ENCODE measurements around the gene GPRC5B. TPM values are rescaled to one million over a fixed set of nuclear protein-coding genes. Genes with fewer than 3 reads are reported as not detected.

GPRC5B gene
- total RNA-seq, 1 donor from 2014 or later = 110 TPM

GRCh38 chr16:19844945-19845641 is 39.6 kb downstream of the GPRC5B start:
- no peak for DNase-seq (ENCODE audit: low read depth in 2 of 2)

- no peak for DNase-seq (ENCODE audit: low read depth in 2 of 2)
Measured at GRCh38 chr16:19843371-19843770, 41.3 kb downstream of the GPRC5B start.

GRCh38 chr16:19842426-19843157 is 42.1 kb downstream of the GPRC5B start:
- DNase-seq (ENCODE audit: low read depth in 2 of 2) = no peak

GRCh38 chr16:19841184-19841583 is 43.5 kb downstream of the GPRC5B start:
- no peak for DNase-seq (ENCODE audit: low read depth in 2 of 2)

- peak in 1 of 2 donors; percentile 28 for DNase-seq (ENCODE audit: low read depth in 2 of 2)
Measured at GRCh38 chr16:19840524-19841110, 44.0 kb downstream of the GPRC5B start.

- DNase-seq (ENCODE audit: low read depth in 2 of 2) = no peak
Measured at GRCh38 chr16:19837984-19838707, 46.5 kb downstream of the GPRC5B start.

GRCh38 chr16:19837331-19837980 is 47.2 kb downstream of the GPRC5B start:
- no peak for DNase-seq (ENCODE audit: low read depth in 2 of 2)

GRCh38 chr16:19835968-19836421 is 48.7 kb downstream of the GPRC5B start:
- DNase-seq (ENCODE audit: low read depth in 2 of 2) = no peak

GRCh38 chr16:19835196-19835595 is 49.5 kb downstream of the GPRC5B start:
- DNase-seq (ENCODE audit: low read depth in 2 of 2) = no peak

- DNase-seq (ENCODE audit: low read depth in 2 of 2) = no peak
Measured at GRCh38 chr16:19833581-19833980, 51.1 kb downstream of the GPRC5B start.

- DNase-seq (ENCODE audit: low read depth in 2 of 2) = peak in 1 of 2 donors; percentile 38
Measured at GRCh38 chr16:19833176-19833575, 51.5 kb downstream of the GPRC5B start.

GRCh38 chr16:19831678-19832077 is 53.0 kb downstream of the GPRC5B start:
- DNase-seq (ENCODE audit: low read depth in 2 of 2) = peak in 1 of 2 donors; percentile 84

GRCh38 chr16:19830902-19831560 is 53.6 kb downstream of the GPRC5B start:
- DNase-seq (ENCODE audit: low read depth in 2 of 2) = peak in 1 of 2 donors; percentile 83

- no peak for DNase-seq (ENCODE audit: low read depth in 2 of 2)
Measured at GRCh38 chr16:19829844-19830692, 54.6 kb downstream of the GPRC5B start.

GRCh38 chr16:19824216-19824615 is 60.4 kb downstream of the GPRC5B start:
- DNase-seq (ENCODE audit: low read depth in 2 of 2) = no peak

- no peak for DNase-seq (ENCODE audit: low read depth in 2 of 2)
Measured at GRCh38 chr16:19823322-19823721, 61.3 kb downstream of the GPRC5B start.

- DNase-seq (ENCODE audit: low read depth in 2 of 2) = no peak
Measured at GRCh38 chr16:19822533-19822932, 62.1 kb downstream of the GPRC5B start.

GRCh38 chr16:19817875-19818274 is 66.8 kb downstream of the GPRC5B start:
- no peak for DNase-seq (ENCODE audit: low read depth in 2 of 2)

- DNase-seq (ENCODE audit: low read depth in 2 of 2) = no peak
Measured at GRCh38 chr16:19817122-19817521, 67.5 kb downstream of the GPRC5B start.

GRCh38 chr16:19815418-19815817 is 69.2 kb downstream of the GPRC5B start:
- DNase-seq (ENCODE audit: low read depth in 2 of 2) = no peak

All from lung microvascular endothelial cell (primary cell).